OCI-M2 (cell line): ENCODE data around the gene CDK19.
A peak's percentile ranks its signal among the peaks of the same experiment; 100 is the strongest.

Experiments used
- DNase-seq: peaks from one replicate; lab custom pipeline; 2025; ENCODE audit not compliant: unreplicated experiment; lab: John Stamatoyannopoulos, UW

The CDK19 gene

GRCh38 chr6:110705543-110705942 is 109.7 kb downstream of the CDK19 start:
- DNase-seq, result no peak

GRCh38 chr6:110703906-110704594 is 111.2 kb downstream of the CDK19 start:
- DNase-seq, result no peak

DNA sequence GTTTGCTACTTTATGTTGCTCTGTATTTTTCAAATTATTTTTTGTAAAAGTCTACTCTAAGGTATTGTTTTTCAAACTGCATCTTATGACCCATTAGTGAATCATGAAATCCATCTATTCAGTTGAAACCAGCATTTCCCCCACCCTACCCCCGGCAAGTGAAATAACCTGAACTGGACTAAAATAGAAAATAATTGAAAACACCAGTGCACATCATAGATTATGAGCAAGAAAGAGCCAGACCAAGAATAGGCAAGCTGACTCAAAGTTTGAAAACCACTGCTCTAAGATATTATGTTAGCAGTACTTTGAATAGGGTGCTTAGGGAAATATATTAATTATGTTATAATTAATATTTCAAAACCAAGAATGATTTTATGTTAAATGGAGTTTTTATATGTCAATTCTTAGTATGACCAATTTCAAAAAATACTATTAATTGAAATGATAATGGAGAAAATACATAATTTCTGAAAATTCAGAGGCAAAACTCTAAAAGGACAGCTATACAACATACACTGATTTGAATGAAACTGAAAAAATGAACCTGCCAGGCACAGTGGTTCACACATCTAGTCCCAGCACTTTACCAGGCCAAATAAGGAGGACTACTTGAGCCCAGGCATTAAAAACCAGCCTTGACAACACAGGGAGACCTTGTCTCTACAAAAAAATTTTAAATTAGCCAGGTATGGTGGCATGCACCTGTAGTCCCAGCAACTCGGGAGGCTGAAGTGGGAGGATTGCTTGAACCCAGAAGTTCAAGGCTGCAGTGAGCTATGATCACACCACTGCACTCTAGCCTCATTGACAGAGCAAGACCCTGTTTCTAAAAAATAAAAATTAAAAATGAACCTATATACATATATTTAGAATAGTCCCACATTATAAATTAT is 112.0 kb downstream of the CDK19 start:
- DNase-seq, result no peak

- no peak for DNase-seq
Observed at GRCh38 chr6:110699780-110700179, 115.5 kb downstream of the CDK19 start.

DNA sequence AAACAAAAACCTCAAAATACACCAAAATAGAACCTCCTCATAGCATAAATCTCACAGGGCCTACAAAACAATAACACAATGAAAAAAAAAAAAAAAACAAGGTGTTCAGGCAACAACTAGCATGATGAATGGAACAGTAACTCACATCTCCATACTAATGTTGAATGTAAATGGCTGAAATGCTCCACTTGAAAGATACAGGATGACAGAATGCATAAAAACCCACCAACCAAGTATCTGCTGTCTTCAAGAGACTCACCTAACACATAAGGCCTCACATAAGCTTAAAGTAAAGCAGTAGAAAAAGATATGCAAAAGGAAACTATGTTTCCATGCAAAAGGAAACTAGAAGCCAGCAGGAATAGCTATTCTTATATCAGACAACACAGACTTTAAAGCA is 121.3 kb downstream of the CDK19 start:
- DNase-seq, result no peak

DNA sequence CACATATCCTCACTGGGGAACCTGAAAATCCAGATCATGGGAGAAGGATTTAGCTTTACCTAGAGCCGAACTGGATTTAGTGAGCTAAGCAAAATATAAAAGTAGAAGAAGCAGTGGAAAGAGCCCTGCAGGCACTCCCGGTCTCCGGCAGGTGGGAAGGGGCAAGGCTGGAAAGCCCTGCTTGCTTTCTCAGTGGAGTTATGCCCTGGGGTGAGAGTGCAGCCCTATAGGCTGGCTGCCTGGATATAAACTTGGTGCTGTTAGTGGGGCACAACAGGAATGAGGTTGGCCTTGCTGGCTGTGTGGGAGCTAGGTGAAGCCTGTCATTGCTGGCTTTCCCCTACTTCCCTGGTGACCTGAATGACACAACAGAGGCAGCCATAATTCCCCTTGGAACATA is 122.0 kb downstream of the CDK19 start:
- DNase-seq, result no peak

- DNase-seq, result no peak
Observed at GRCh38 chr6:110690916-110691315, 124.4 kb downstream of the CDK19 start.

DNA sequence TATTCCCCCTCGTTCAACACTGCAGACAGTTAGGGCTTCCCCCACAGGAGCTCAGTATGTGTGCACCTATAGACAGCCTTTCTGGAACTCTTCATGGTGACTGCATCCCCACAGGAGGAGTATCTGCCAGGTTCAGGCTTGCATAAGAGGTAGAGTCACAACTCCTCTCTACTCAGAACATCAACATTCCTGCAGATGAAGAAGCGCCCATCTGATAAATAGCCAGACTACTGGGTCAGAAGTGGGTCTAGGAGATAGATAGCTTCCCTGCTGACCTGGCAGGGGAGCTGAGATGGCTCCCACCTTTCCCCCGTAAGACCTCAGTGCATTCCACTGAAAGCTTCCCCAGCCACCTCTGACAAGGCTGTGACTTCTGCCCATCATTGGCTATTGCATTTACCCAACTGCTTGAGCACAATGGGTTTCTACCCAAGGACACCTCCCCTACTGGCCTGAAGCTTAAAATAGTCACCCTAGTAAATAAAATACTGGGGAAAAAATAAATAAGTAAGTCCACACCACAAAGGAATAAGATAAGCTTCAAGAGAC is 125.1 kb downstream of the CDK19 start:
- DNase-seq, result no peak

- no peak for DNase-seq
Observed at GRCh38 chr6:110689275-110689935, 125.9 kb downstream of the CDK19 start.

- DNase-seq, result no peak
Observed at GRCh38 chr6:110688661-110689268, 126.5 kb downstream of the CDK19 start.

DNA sequence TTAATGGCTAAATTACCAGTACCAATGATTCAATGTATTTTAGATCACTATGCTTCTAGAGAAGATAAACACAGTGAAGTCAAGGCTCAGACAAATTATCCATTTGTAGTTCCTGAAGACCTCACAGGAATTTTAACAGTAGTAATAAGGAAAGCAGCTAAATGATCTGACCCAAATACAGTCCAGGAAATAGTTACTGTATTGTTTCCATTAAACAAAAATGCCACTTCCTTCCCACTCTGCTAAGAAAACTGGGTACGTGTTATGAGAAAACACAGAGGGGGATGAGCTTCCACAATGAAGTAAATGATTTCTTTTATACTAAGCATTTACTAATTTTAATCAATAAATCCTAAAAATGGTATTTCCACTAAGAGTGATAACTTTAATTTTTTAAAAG is 127.9 kb downstream of the CDK19 start:
- no peak for DNase-seq

DNA sequence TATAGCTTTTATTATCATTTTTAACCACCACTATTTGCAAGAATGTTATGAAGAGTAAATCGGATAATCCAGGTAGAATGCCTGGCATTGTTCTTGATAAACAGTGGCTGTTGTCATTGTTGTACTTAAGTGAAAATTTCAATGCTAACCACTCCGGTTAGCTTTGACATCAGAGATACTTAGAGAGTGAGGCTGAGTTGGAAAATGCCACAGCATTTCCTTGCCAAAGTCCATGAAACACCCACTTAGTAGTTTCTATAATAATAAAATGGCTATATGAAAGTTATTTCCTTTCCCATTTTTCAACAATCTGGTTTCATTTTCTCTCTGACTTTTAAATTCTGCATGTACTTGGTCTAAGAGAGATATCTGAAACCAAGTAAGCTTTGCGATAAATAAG is 132.0 kb downstream of the CDK19 start:
- no peak for DNase-seq

GRCh38 chr6:110682460-110682853 is 132.8 kb downstream of the CDK19 start:
- peak; percentile 57 for DNase-seq

DNA sequence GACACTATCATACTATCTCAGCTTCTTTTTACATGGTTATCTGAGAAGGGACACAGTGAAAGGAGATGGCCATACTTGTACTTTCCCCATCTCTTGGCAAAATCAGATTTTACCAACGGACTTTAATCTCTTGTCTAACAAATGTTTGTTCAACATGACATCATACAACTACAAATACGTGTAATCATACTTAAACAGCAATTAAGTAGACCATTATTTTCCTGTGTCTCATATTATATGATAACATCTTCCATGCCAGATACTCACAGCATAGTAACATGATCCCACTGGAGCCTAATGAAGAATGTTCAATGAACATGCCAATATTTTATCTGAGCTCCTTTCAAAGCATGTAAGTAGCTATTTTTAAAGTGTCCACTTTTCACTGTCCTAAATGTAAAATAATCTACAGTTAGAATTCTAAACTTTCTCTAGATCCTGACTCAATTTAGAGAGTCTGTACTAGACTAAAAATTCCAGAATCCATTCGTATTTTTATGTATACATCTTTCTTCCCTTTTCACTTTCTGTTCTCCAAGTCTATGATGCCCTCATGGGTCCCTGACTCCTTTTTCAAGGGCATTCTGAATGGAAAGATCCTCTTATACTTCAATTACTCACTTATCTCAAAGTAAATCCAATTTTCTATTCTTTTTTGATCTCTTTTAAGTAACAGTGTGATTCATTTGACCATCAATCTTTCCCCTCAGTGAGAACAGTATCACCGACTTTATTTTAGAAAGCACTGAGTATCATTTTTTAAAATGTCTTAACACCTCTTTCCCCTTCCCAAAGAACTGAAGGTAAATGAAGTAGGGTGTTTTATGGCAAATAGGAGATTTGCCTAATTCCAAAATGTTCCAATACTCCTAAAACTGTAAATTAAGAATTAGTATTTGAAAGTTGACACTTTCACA is 133.5 kb downstream of the CDK19 start:
- no peak for DNase-seq

DNA sequence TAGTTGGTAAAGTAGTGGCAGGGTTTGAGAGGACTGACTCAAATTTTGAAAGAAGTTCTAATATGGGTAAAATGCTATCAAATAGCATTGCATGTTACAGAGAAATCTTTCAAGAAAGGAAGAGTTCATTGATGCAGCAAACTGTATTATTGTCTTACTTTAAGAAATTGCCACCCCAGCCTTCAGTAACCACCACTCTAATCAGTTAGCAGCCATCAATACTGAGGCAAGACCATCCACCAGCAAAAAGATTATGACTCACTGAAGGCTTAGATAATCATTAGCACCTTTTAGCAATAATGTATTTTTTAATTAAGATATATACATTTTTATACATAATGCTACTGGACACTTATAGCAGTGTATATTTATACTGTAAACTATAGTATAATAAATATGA is 138.9 kb downstream of the CDK19 start:
- no peak for DNase-seq

DNA sequence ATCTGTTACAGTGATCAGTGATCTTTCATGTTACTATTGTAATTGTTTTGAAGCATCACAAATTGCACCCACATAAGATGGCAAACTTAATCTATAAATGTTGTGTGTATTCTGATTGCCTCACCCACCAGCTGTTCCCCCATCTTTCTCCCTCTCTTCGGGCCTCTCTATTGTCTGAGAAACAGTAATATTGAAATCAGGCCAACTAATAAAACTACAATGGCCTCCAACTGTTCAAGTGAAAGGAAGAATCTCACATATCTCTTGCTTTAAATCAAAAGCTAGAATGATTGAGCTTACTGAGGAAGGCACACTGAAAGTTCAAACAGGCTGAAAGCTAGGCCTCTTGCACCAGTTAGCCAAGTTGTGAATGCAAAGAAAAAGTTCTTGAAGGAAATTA is 141.2 kb downstream of the CDK19 start:
- DNase-seq, result no peak

- DNase-seq, result no peak
Observed at GRCh38 chr6:110672122-110672521, 143.1 kb downstream of the CDK19 start.

DNA sequence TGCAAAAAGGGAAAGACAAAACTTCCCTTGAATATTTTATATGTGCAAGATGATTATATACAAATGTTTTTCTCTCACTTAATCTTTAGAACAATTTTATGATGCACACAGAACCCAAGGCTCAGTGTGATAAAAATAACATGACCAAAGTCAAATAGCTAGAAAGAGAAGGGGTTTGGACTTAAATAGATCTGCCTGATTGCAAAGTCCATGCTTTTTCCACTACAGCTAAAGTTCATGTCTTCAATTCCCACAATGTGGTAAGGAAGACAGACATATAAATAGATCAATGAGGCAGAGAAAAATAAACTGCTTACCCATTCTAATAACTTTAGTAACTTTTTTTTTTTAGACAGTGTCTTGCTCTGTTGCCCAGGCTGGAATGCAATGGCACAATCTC is 143.8 kb downstream of the CDK19 start:
- no peak for DNase-seq

- DNase-seq, result no peak
Observed at GRCh38 chr6:110665600-110665999, 149.7 kb downstream of the CDK19 start.

GRCh38 chr6:110664933-110665332 is 150.3 kb downstream of the CDK19 start:
- no peak for DNase-seq
